Measurements from ENCODE around the gene DNAJB14.
A peak's percentile ranks its signal among the peaks of the same experiment; 100 is the strongest.
"Not testable (repeated sequence)": the region's sequence is repeated elsewhere in the genome, so short reads cannot be mapped to it uniquely, and the experiment has no call there.

The DNAJB14 gene

GRCh38 chr4:99946356-99947189 is at the start of gene DNAJB14:
Gene DNAJB14 (minus strand): TSS chr4:99946618. CDS start chr4:99946571, 47 bp downstream.
- peak; percentile 74 to 76 for DNase-seq

GRCh38 chr4:99991741-99992140 is 45.3 kb upstream of the DNAJB14 start:
- DNase-seq: no peak

- no peak for DNase-seq
Observed at GRCh38 chr4:99987681-99988080, 41.3 kb upstream of the DNAJB14 start.

DNA sequence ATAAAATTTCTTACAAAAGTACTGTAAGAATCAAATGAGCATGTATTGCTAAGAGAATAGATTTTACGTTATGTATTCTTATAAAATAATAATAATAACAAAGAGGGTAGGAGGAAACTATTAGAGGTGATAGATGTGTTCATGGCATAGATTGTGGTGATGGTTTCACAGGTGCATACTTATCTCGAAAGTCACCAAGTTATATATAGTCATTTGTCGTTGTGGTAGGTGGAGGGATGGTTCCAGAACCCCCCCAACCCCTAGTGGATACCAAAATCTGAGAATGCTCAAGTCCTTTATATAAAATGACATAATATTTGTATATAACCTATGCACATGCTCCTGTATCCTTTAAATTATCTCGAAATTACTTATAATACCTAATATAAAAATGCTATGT is 40.4 kb upstream of the DNAJB14 start:
- no peak for DNase-seq

- DNase-seq: no peak
Observed at GRCh38 chr4:99983289-99983943, 37.0 kb upstream of the DNAJB14 start.

DNA sequence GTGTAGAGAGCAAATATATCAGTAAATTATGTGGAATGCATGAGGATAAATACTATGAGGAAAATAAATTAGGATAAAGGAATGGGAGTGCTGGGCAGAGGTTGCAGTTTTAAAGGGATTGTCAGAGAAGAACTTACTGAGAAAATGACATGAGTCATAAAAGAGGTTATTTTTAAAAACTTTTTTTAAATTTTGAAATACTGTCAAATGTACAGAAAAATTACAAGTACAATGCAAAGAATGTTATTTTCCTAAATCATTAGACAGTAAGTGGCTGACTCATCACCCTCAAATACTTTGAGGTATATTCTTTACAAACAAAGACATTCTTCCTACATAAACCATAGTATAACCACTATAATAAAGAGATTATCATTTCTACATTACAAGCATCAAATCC is 33.5 kb upstream of the DNAJB14 start:
- no peak for DNase-seq

DNA sequence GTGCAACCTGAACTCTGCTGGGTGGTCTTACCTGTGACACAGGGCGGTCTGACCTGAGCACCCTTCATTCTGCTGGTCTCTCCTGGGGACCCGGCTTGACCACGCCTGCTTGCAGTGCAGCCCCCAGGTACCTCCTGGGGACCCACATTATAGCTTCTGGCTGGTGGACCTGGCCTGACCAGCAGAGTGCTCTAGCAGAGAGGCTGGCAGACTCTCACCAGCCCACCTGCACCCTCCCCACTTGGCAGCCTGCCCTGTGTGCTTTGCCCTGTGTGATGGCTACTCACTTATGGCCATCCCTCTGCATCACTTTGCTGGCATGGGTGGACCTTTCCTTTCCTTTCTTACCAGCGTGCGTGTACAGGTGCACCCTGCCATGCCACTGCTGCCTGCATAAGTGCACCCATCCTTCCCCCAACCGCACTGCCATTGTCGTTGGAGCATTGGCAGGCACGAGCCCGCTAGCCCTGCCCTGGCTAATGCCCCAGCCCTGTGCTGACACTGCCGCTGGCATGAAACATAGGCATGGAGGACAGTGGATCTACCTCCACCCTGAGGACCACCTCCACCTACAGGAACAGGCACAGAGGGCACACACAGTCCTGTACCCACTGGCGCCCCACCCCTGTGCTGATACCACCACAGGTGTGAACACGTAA is 25.2 kb upstream of the DNAJB14 start:
- DNase-seq: no peak

GRCh38 chr4:99968330-99968729 is 21.9 kb upstream of the DNAJB14 start:
- DNase-seq: no peak

DNA sequence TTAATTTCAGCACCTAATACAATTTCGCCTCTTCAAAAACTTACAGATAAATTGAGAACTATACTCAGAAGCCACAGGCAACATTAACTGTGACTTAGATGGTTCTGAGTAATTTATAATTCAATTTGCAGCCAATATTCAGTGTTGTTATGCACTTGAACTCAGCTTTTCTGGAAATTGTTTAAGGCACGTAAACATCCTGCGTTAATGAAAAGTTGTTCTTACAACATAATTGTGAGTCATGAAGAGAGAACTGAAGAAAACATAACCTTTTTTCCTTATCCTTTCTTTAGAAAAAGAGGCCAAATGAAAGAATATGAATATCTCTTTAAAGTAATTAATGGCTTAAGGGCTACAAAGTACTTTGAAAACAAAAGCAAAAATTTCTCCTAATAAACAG is 20.3 kb upstream of the DNAJB14 start:
- no peak for DNase-seq

GRCh38 chr4:99965674-99966350 is 19.4 kb upstream of the DNAJB14 start:
- no peak for DNase-seq

- no peak for DNase-seq
Observed at GRCh38 chr4:99965173-99965572, 18.8 kb upstream of the DNAJB14 start.

DNA sequence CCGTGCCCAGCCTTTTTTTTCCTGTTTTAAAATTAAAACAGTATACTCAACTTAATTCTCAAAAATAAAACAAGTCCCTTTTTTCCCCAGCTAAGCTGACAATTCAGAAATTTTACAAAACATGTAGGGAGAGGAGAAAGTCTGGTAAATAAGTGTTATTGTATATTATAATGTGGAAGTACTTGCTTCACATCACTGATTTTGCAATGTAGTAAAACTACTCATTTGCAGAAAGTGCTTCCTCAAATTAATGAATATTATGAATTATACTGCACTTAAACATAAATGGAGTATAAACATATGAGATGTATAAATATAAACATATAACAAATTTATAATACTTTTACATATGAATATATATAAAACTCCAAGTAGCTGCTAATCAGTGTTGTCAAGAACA is 15.3 kb upstream of the DNAJB14 start:
- no peak for DNase-seq

- no peak for DNase-seq
Observed at GRCh38 chr4:99960648-99961047, 14.2 kb upstream of the DNAJB14 start.

DNA sequence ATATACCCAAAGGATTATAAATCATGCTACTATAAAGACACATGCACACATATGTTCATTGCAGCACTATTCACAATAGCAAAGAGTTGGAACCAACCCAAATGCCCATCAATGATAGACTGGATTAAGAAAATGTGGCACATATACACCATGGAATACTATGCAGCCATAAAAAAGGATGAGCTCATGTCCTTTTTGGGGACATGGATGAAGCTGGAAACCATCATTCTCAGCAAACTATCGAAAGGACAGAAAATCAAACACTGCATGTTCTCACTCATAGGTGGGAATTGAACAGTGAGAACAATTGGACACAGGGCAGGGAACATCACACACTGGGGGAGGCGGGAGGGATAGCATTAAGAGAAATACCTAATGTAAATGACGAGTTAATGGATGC is 11.8 kb upstream of the DNAJB14 start:
- DNase-seq: not testable (repeated sequence)

GRCh38 chr4:99950913-99951254 is 4.5 kb upstream of the DNAJB14 start:
- no peak for DNase-seq

DNA sequence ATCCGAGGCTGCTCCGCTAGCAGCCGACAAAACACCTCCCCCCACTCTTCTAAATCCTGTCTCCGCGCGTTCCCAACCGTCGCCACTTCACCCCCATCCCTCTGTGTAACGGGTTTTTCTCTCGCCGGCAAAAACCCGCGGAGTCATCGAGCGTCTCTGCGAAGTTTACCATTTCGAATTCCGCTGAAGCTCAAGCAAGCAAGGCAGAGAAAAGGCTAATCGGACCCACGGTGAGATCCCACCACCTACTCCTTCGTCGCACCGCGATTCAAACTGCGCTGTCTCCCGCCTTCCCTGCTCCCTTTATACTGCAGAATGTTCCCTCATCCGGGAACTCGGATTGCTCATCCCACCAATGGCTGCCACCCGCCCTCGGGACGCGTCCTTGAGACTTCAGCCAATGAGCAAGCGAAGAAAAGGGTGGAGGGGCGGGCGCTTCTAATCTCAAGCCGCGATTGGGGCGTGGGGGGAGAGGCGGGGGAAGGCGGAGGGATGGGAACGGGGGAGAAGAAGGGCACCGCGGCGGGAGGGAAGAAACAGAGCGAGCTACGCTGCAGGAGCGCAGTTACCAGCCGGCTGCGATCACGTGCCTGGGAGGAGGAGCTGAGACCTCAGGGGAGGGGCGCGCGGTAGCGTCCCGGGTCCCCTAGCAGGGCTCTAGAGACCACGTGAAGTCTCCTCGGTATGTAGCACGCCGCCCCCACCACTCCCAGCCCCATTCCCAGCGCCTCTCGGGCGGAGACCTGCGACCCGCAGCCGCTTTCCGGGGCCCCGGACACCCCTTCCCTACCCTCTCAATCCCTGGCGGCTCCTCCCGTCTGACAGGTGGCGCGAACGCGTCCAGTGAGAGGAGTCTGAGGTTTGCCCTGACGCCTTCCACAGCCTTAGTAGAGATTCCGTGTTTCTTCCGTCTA is 3.8 kb upstream of the DNAJB14 start, which contains the start of gene H2AZ1:
TSS of gene H2AZ1 (minus strand) at position 277 of the 914 bp plus-strand sequence. CDS start at position 172, 105 bp downstream.
- peak; percentile 98 for DNase-seq

- DNase-seq: peak; percentile 89
Observed at GRCh38 chr4:99949034-99949998, 2.9 kb upstream of the DNAJB14 start.

GRCh38 chr4:99947608-99948007 is 1.2 kb upstream of the DNAJB14 start:
- no peak for DNase-seq

- DNase-seq: no peak
Observed at GRCh38 chr4:99947190-99947578, 766 bp upstream of the DNAJB14 start.

DNA sequence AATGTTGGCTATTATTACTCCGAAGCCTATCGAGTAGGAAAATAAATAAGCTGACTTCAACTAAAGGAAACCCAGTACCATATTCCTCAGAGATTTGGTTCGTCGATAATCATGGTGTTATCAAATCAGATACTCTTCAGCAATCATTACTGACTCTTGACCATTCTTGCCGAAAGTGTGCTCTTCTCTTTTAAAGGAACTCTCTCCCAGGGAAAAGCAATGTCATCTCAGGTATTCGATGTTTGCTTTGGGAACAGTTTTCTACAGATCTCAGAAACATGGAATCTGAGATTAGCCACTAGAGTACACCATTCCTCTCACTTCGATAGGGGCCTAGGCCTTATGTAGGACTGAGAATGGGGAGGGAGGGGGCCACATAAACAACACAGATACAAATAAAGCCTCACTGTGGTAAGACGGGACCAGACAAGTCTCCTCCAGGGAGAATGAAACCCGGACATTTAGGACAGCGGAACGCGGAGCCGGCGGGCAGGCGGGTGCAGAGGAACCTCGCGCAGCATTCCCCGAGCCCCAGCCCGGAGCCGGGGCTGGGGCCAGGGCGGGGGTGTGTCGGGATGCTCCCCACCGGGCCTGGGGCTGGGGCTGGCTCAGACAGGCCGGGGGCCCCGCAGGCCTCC is 581 bp downstream of the DNAJB14 start:
- DNase-seq: no peak
